GM18870 (cell line): ENCODE data around the gene PRTFDC1.
"Not testable (repeated sequence)": the region's sequence is repeated elsewhere in the genome, so short reads cannot be mapped to it uniquely, and the experiment has no call there.

Experiments
- ATAC-seq: cut with Tn5 transposase; IDR thresholded peaks from one replicate; pipeline ENCODE4 v1.9.1; 2021; ENCODE audit warnings: moderate library complexity; ENCODE audit not compliant: unreplicated experiment

The PRTFDC1 gene

GRCh38 chr10:24935504-24936292 is 16.7 kb downstream of the PRTFDC1 start:
- no peak for ATAC-seq

- no peak for ATAC-seq
These were observed 21.2 kb downstream of the PRTFDC1 start for GRCh38 chr10:24931236-24931635.

GRCh38 chr10:24930427-24930826 is 22.0 kb downstream of the PRTFDC1 start:
- ATAC-seq: no peak

GRCh38 chr10:24929904-24930303 is 22.5 kb downstream of the PRTFDC1 start:
- ATAC-seq: no peak

- ATAC-seq: no peak
These were observed 23.3 kb downstream of the PRTFDC1 start for GRCh38 chr10:24929056-24929544.

- ATAC-seq: no peak
These were observed 24.2 kb downstream of the PRTFDC1 start for GRCh38 chr10:24928163-24928562.

- ATAC-seq: no peak
These were observed 25.8 kb downstream of the PRTFDC1 start for GRCh38 chr10:24926557-24926956.

GRCh38 chr10:24925799-24926198 is 26.6 kb downstream of the PRTFDC1 start:
- no peak for ATAC-seq

GRCh38 chr10:24924483-24924882 is 27.9 kb downstream of the PRTFDC1 start:
- ATAC-seq: not testable (repeated sequence)

GRCh38 chr10:24922222-24922868 is 30.1 kb downstream of the PRTFDC1 start:
- not testable (repeated sequence) for ATAC-seq

GRCh38 chr10:24920907-24921881 is 31.2 kb downstream of the PRTFDC1 start:
- ATAC-seq: peak; percentile 94

GRCh38 chr10:24920192-24920591 is 32.2 kb downstream of the PRTFDC1 start:
- ATAC-seq: not testable (repeated sequence)

- ATAC-seq: not testable (repeated sequence)
These were observed 32.8 kb downstream of the PRTFDC1 start for GRCh38 chr10:24919629-24920028.

- no peak for ATAC-seq
These were observed 34.4 kb downstream of the PRTFDC1 start for GRCh38 chr10:24917979-24918378.

- ATAC-seq: no peak
These were observed 34.9 kb downstream of the PRTFDC1 start for GRCh38 chr10:24917493-24917892.

- no peak for ATAC-seq
These were observed 36.0 kb downstream of the PRTFDC1 start for GRCh38 chr10:24916365-24916764.

- no peak for ATAC-seq
These were observed 37.1 kb downstream of the PRTFDC1 start for GRCh38 chr10:24915304-24915703.

GRCh38 chr10:24914148-24914547 is 38.3 kb downstream of the PRTFDC1 start:
- ATAC-seq: no peak

- ATAC-seq: no peak
These were observed 40.2 kb downstream of the PRTFDC1 start for GRCh38 chr10:24912215-24912614.

GRCh38 chr10:24911029-24911428 is 41.4 kb downstream of the PRTFDC1 start:
- ATAC-seq: no peak

- no peak for ATAC-seq
These were observed 41.8 kb downstream of the PRTFDC1 start for GRCh38 chr10:24910574-24910973.
